OCI-LY3 (cell line): Measurements from ENCODE around the gene ST7.

Source experiments
- H2AFZ ChIP-seq: fragments of 200-600, 300-600 bp; shearing (Covaris generic); 2 replicates; pipeline ENCODE4 v1.6.0; 2014; ENCODE audit warnings: antibody characterized with exemption, low read depth, low read length
- H3K27ac ChIP-seq: fragments of 200-600, 300-600 bp; sonication (generic); 2 replicates; pipeline ENCODE4 v1.5.1; 2014; ENCODE audit warnings: mild to moderate bottlenecking, low read length, moderate library complexity, mixed read lengths
- H3K27me3 ChIP-seq: fragments of 200-600, 300-600 bp; sonication (generic); 2 replicates; pipeline ENCODE4 v1.6.1; 2014; ENCODE audit warnings: low read depth, low read length, mixed read lengths
- H3K36me3 ChIP-seq: fragments of 200-600, 300-600 bp; sonication (generic); replicated peaks from 2 replicates; pipeline ENCODE3; 2014; ENCODE audit warnings: low read depth, low read length, mixed read lengths
- H3K4me1 ChIP-seq: fragments of 300-600, 200-600 bp; sonication (generic); 2 replicates; pipeline ENCODE4 v1.6.1; 2014; ENCODE audit warnings: low read length, mixed read lengths
- H3K4me2 ChIP-seq: fragments of 200-600, 300-600 bp; sonication (generic); 2 replicates; pipeline ENCODE4 v1.6.1; 2014; ENCODE audit warnings: low read length, mixed read lengths
- H3K4me3 ChIP-seq: fragments of 300-600, 200-600 bp; sonication (generic); 2 replicates; pipeline ENCODE4 v1.5.1; 2014; ENCODE audit warnings: antibody characterized with exemption, mild to moderate bottlenecking, low read length, moderate library complexity
- H3K79me2 ChIP-seq: fragments of 300-600, 200-600 bp; shearing (Covaris generic); 2 replicates; pipeline ENCODE4 v1.6.1; 2014; ENCODE audit warnings: mild to moderate bottlenecking, low read length, mixed read lengths
- H3K9ac ChIP-seq: fragments of 300-600, 200-600 bp; shearing (Covaris generic); 2 replicates; pipeline ENCODE4 v1.6.0; 2014; ENCODE audit warnings: mild to moderate bottlenecking, low read length, moderate library complexity
- H3K9me3 ChIP-seq: fragments of 200-600, 300-600 bp; shearing (Covaris generic); 2 replicates; pipeline ENCODE4 v1.6.1; 2014; ENCODE audit warnings: low read length, mixed read lengths; ENCODE audit not compliant: insufficient read depth
- H4K20me1 ChIP-seq: fragments of 200-600, 300-600 bp; sonication (generic); 2 replicates; pipeline ENCODE4 v1.6.1; 2016; ENCODE audit warnings: low read length, mixed read lengths; ENCODE audit not compliant: insufficient read depth
- CTCF ChIP-seq: fragments of 200-600, 300-600 bp; sonication (generic); IDR thresholded peaks from 2 replicates; pipeline ENCODE4 v1.5.1; 2014; ENCODE audit warnings: antibody characterized with exemption, low read length, low read depth
- EZH2phosphoT487 ChIP-seq: fragments of 200-600 bp; shearing (Covaris generic); IDR thresholded peaks from 2 replicates; pipeline ENCODE4 v1.6.1; 2018; ENCODE audit warnings: antibody characterized with exemption, mixed run types, low read depth

The ST7 gene

GRCh38 chr7:117273814-117274225 is 320.5 kb downstream of the ST7 start:
- H4K20me1 ChIP-seq: no peaks in the 10 kb centered on the region
- no peaks in the 10 kb centered on the region for H3K36me3 ChIP-seq
- H3K4me1 ChIP-seq: no peaks in the 10 kb centered on the region
- H3K27me3 ChIP-seq: 0 out of 2 replicates have a peak, but pooled peaks cover 2% of the 10 kb centered on the region
- no peak overlapping the region for H3K4me3 ChIP-seq
- no peak overlapping the region for H3K27ac ChIP-seq
- H3K9ac ChIP-seq: no peak overlapping the region
- no peak overlapping the region for H2AFZ ChIP-seq
- no peak overlapping the region for H3K4me2 ChIP-seq
- H3K9me3 ChIP-seq: no peaks in the 10 kb centered on the region
- no peaks in the 10 kb centered on the region for H3K79me2 ChIP-seq
- TF ChIP-seq EZH2phosphoT487 (no peak), CTCF (no peak)

- Histone ChIP-seq H3K36me3 (no peaks in the 10 kb centered on the region), H3K9me3 (no peaks in the 10 kb centered on the region), H3K27ac (no peak overlapping the region), H3K4me3 (no peak overlapping the region), H3K4me2 (no peak overlapping the region), H3K9ac (no peak overlapping the region), H4K20me1 (no peaks in the 10 kb centered on the region), H3K27me3 (0 out of 2 replicates have a peak, but pooled peaks cover 2% of the 10 kb centered on the region), H3K79me2 (no peaks in the 10 kb centered on the region), H2AFZ (no peak overlapping the region), H3K4me1 (no peaks in the 10 kb centered on the region)
- no peak for TF ChIP-seq CTCF
- no peak for TF ChIP-seq EZH2phosphoT487
These were observed 321.6 kb downstream of the ST7 start for GRCh38 chr7:117274951-117275350.

GRCh38 chr7:117277576-117277975 is 324.3 kb downstream of the ST7 start:
- Histone ChIP-seq H3K9ac (no peak overlapping the region), H3K79me2 (no peaks in the 10 kb centered on the region), H3K27ac (no peak overlapping the region), H3K4me2 (no peak overlapping the region), H3K27me3 (0 out of 2 replicates have a peak, but pooled peaks cover 2% of the 10 kb centered on the region), H2AFZ (no peak overlapping the region), H3K9me3 (no peaks in the 10 kb centered on the region), H3K4me3 (no peak overlapping the region), H3K4me1 (no peaks in the 10 kb centered on the region), H3K36me3 (no peaks in the 10 kb centered on the region), H4K20me1 (no peaks in the 10 kb centered on the region)
- TF ChIP-seq EZH2phosphoT487: no peak
- no peak for TF ChIP-seq CTCF

- TF ChIP-seq EZH2phosphoT487 (no peak), CTCF (no peak)
- H3K4me2 ChIP-seq: no peak overlapping the region
These were observed 324.7 kb downstream of the ST7 start for GRCh38 chr7:117278040-117278439.

More at GRCh38 chr7:117278040-117278439, 324.7 kb downstream of the ST7 start:
- Histone ChIP-seq H3K9me3 (no peaks in the 10 kb centered on the region), H3K79me2 (no peaks in the 10 kb centered on the region), H3K36me3 (no peaks in the 10 kb centered on the region), H3K4me1 (no peaks in the 10 kb centered on the region), H4K20me1 (no peaks in the 10 kb centered on the region), H3K27me3 (0 out of 2 replicates have a peak, but pooled peaks cover 2% of the 10 kb centered on the region), H3K4me3 (no peak overlapping the region), H3K9ac (no peak overlapping the region), H2AFZ (no peak overlapping the region), H3K27ac (no peak overlapping the region)
